Endothelial cell of umbilical vein (primary cell): ENCODE data around the gene RIMBP2. TPM values are rescaled to one million over a fixed set of nuclear protein-coding genes. Genes with fewer than 3 reads are reported as not detected.

ENCODE experiments used
- BruUV-seq: library from RNA; stranded (reverse); fragments of 400-500 nt; replicated peaks from 2 replicates; lab custom pipeline; 2021; lab: Mats Ljungman, UMichigan
- CTCF ChIA-PET: fragments of 300-600, 350-600 bp; sonication (Branson Sonifier 250); formaldehyde crosslinking; loops from one replicate; lab custom pipeline; 2021; ENCODE audit warnings: antibody characterized with exemption, inconsistent platforms; lab: Charles Lee
- POLR2A ChIA-PET: fragments of 300-600, 350-600 bp; sonication (Branson Sonifier 250); formaldehyde crosslinking; loops from one replicate; lab custom pipeline; 2021; ENCODE audit warnings: antibody characterized with exemption, inconsistent platforms; lab: Charles Lee
- DNase-seq: peaks from one replicate; pipeline ENCODE4 v3.0.0-alpha.2; 2011; ENCODE audit warnings: low read depth, low spot score
- FAIRE-seq: peaks from 2 replicates; lab custom pipeline; 2011; peaks lifted over from hg19 to GRCh38; lab: Jason Lieb, UNC
- H2AFZ ChIP-seq: 2 replicates; pipeline ENCODE4 v1.6.0; 2012; ENCODE audit warnings: low read depth, low read length, control low read depth, inconsistent platforms
- H3K27ac ChIP-seq: 2 replicates; pipeline ENCODE4 v1.5.1; 2011; ENCODE audit warnings: low read depth, mild to moderate bottlenecking, control low read depth, low read length, moderate library complexity; ENCODE audit not compliant: insufficient read depth
- H3K27me3 ChIP-seq, 2 experiments: 2 replicates each; pipeline versions ENCODE4 v1.6.0 to v1.6.1; 2011; ENCODE audit warnings: low read length in 2 of 2, mixed read lengths in 1 of 2; ENCODE audit not compliant: control insufficient read depth in 2 of 2, insufficient read depth in 2 of 2
- H3K36me3 ChIP-seq, 2 experiments: 2 replicates in 1 of 2; 3 replicates in 1 of 2; pipeline ENCODE4 v1.5.1; 2011; ENCODE audit warnings: low read length in 2 of 2, mild to moderate bottlenecking in 1 of 2, moderate library complexity in 1 of 2; ENCODE audit not compliant: control insufficient read depth in 2 of 2, insufficient read depth in 2 of 2; ENCODE audit errors: extremely low read depth in 1 of 2
- H3K4me1 ChIP-seq: 3 replicates; pipeline ENCODE4 v1.5.1; 2011; ENCODE audit warnings: mild to moderate bottlenecking, low read length; ENCODE audit not compliant: control insufficient read depth, insufficient read depth; ENCODE audit errors: extremely low read depth
- H3K4me2 ChIP-seq: 2 replicates; pipeline ENCODE4 v1.6.1; 2011; ENCODE audit warnings: low read length, control low read depth, mixed read lengths; ENCODE audit not compliant: insufficient read depth
- H3K4me3 ChIP-seq, 3 experiments: fragments of 200-600 bp in 1 of 3; sonication (generic), shearing (Covaris generic) in 1 of 3; replicated peaks in 1 of 3; 2 replicates each; pipeline ENCODE4 v1.5.1; 2011 to 2016; ENCODE audit warnings: control low read depth in 3 of 3, low read length in 3 of 3, mild to moderate bottlenecking in 2 of 3, inconsistent platforms in 1 of 3, low read depth in 1 of 3, moderate library complexity in 1 of 3; ENCODE audit not compliant: insufficient read depth in 1 of 3
- H3K79me2 ChIP-seq: 2 replicates; pipeline ENCODE4 v1.6.0; 2012; ENCODE audit warnings: low read length, inconsistent platforms; ENCODE audit not compliant: control insufficient read depth, insufficient read depth
- H3K9ac ChIP-seq: replicated peaks from 2 replicates; pipeline ENCODE3; 2011; ENCODE audit warnings: low read length, control low read depth; ENCODE audit not compliant: insufficient read depth; ENCODE audit errors: extremely low read depth
- H3K9me1 ChIP-seq: replicated peaks from 3 replicates; pipeline ENCODE4 v1.6.0; 2011; ENCODE audit warnings: mild to moderate bottlenecking, low read length; ENCODE audit not compliant: control insufficient read depth, insufficient read depth; ENCODE audit errors: extremely low read depth
- H3K9me3 ChIP-seq: replicated peaks from 2 replicates; pipeline ENCODE4 v1.5.1; 2012; ENCODE audit warnings: low read length, inconsistent platforms; ENCODE audit not compliant: control insufficient read depth, insufficient read depth
- H4K20me1 ChIP-seq: replicated peaks from 2 replicates; pipeline ENCODE3; 2011; ENCODE audit warnings: mild to moderate bottlenecking, low read length; ENCODE audit not compliant: control insufficient read depth, insufficient read depth; ENCODE audit errors: extremely low read depth
- CTCF ChIP-seq, 2 donors: IDR thresholded peaks; 1 replicate in 1 of 2; 2 replicates in 1 of 2; pipeline ENCODE4 v1.5.1; 2011; ENCODE audit warnings: low read length in 2 of 2, mild to moderate bottlenecking in 2 of 2, moderate library complexity in 2 of 2, control low read depth in 1 of 2, inconsistent platforms in 1 of 2, low read depth in 1 of 2; ENCODE audit not compliant: insufficient read depth in 1 of 2; ENCODE audit errors: extremely low read depth in 1 of 2
- EZH2 ChIP-seq: IDR thresholded peaks from 2 replicates; pipeline ENCODE4 v1.6.1; 2012; ENCODE audit warnings: borderline replicate concordance, low read depth, mild to moderate bottlenecking, moderate library complexity, low read length, inconsistent platforms; ENCODE audit not compliant: severe bottlenecking
- FOS ChIP-seq: IDR thresholded peaks from 2 replicates; pipeline ENCODE4 v1.6.1; 2011; ENCODE audit warnings: mild to moderate bottlenecking, low read length, moderate library complexity, borderline replicate concordance; ENCODE audit not compliant: insufficient read depth
- GATA2 ChIP-seq: IDR thresholded peaks from 2 replicates; pipeline ENCODE4 v1.7.0; 2011; ENCODE audit warnings: low read depth, mild to moderate bottlenecking, moderate library complexity, mixed read lengths, low read length; ENCODE audit not compliant: insufficient read length, insufficient read depth
- JUN ChIP-seq: IDR thresholded peaks from 2 replicates; pipeline ENCODE4 v1.6.1; 2011; ENCODE audit warnings: borderline replicate concordance, low read depth; ENCODE audit not compliant: insufficient read length, insufficient read depth
- MAX ChIP-seq: IDR thresholded peaks from 2 replicates; pipeline ENCODE4 v1.6.1; 2011; ENCODE audit not compliant: insufficient read depth, insufficient read length
- MYC ChIP-seq: IDR thresholded peaks from one replicate; pipeline ENCODE4 v1.6.1; 2011; ENCODE audit warnings: mild to moderate bottlenecking, low read depth, low read length
- POLR2A ChIP-seq: IDR thresholded peaks from 2 replicates; pipeline ENCODE4 v1.6.1; 2012; ENCODE audit warnings: low read depth, mild to moderate bottlenecking, control low read depth, low read length
- POLR2AphosphoS5 ChIP-seq: IDR thresholded peaks from 2 replicates; pipeline ENCODE4 v1.6.1; 2012; ENCODE audit warnings: low read depth, mild to moderate bottlenecking, control low read depth, low read length, moderate library complexity; ENCODE audit not compliant: insufficient read depth
- dilution Hi-C: fragments of 300-500 bp; cut with MboI; formaldehyde crosslinking; loops from one replicate; pipeline ENCODE4 v1.15.0; 2019; ENCODE audit warnings: low sequenced_read_pairs; ENCODE audit not compliant: extremely low pct_ligation_motif_present
- intact Hi-C: fragments of 100-400 bp; cut with micrococcal nuclease; formaldehyde crosslinking; loops from one replicate; pipeline ENCODE4 v1.10.0; 2022
- polyA plus RNA-seq, 4 experiments: library from polyadenylated mRNA; depleted of rRNA in 3 of 4; stranded (reverse) in 3 of 4; unstranded in 1 of 4; fragments of >200 nt; gene quantifications; 2 replicates each; pipeline versions ENCODE4 v1.2.1 to v1.2.3, GENCODE V29; 2011 to 2012; ENCODE audit warnings: missing spikeins in 1 of 4
- total RNA-seq: library from RNA; stranded (reverse); gene quantifications from 2 replicates; pipeline ENCODE4 v1.2.3, GENCODE V29; 2021

RIMBP2 gene
- total and polyA plus RNA-seq, 2 donors (not counting 3 experiments of a cell fraction or from before 2014, with no cell fraction given), result 0.04 TPM; not detected in 1

GRCh38 chr12:130719263-130719859 is 3.3 kb upstream of the RIMBP2 start:
- no peak overlapping the region for H3K27ac ChIP-seq
- POLR2A ChIA-PET, result no interaction called here
- FAIRE-seq, result no peak

More at GRCh38 chr12:130719263-130719859, 3.3 kb upstream of the RIMBP2 start:
- Histone ChIP-seq H3K79me2 (no peaks in the 10 kb centered on the region), H3K27me3 (no peaks in the 10 kb centered on the region), H3K9me1 (no peaks in the 10 kb centered on the region), H3K4me1 (no peaks in the 10 kb centered on the region), H3K4me3 (no peak overlapping the region), H3K9me3 (no peaks in the 10 kb centered on the region), H3K36me3 (no peaks in the 10 kb centered on the region), H3K9ac (no peak overlapping the region), H3K4me2 (no peak overlapping the region), H2AFZ (no peak overlapping the region), H4K20me1 (no peaks in the 10 kb centered on the region)
- DNase-seq, result no peak
- TF ChIP-seq GATA2, result no peak
- no peak for TF ChIP-seq MYC
- TF ChIP-seq POLR2AphosphoS5, result no peak
- TF ChIP-seq FOS, result no peak
- no peak for TF ChIP-seq MAX
- no peak for TF ChIP-seq CTCF (IDR thresholded peaks at IDR 0.05; ENCODE audit: extremely low read depth in 1 of 2, insufficient read depth in 1 of 2, low read depth in 1 of 2, low read length in 2 of 2)
- no peak for TF ChIP-seq EZH2
- no peak for TF ChIP-seq POLR2A
- no peak for TF ChIP-seq JUN
- CTCF ChIA-PET, result no interaction called here
- dilution Hi-C loops, result no loop called here
- no TSS peak for BruUV-seq
- intact Hi-C loops, result no loop called here
